GM21529 (cell line): ENCODE measurements around the gene ZBTB16.

Experiments
- ATAC-seq: cut with Tn5 transposase; IDR thresholded peaks from one replicate; pipeline ENCODE4 v1.9.1; 2021; ENCODE audit not compliant: unreplicated experiment

The ZBTB16 gene

GRCh38 chr11:114059278-114059983 lies at the start of gene ZBTB16:
Gene ZBTB16, plus strand, starts transcription at chr11:114059711. Its CDS starts 3,590 bp downstream, at chr11:114063301.
- no peak for ATAC-seq

- ATAC-seq, result no peak
Observed at GRCh38 chr11:114010931-114011330, 48.6 kb upstream of the ZBTB16 start.

GRCh38 chr11:114011443-114011842 lies 48.1 kb upstream of the ZBTB16 start:
- ATAC-seq, result no peak

GRCh38 chr11:114015117-114015516 lies 44.4 kb upstream of the ZBTB16 start:
- no peak for ATAC-seq

GRCh38 chr11:114016986-114017385 lies 42.5 kb upstream of the ZBTB16 start:
- no peak for ATAC-seq

GRCh38 chr11:114017723-114018122 lies 41.8 kb upstream of the ZBTB16 start:
- ATAC-seq, result no peak

- no peak for ATAC-seq
Observed at GRCh38 chr11:114019046-114019445, 40.5 kb upstream of the ZBTB16 start.

- ATAC-seq, result no peak
Observed at GRCh38 chr11:114019574-114019973, 39.9 kb upstream of the ZBTB16 start.

- ATAC-seq, result no peak
Observed at GRCh38 chr11:114025329-114025907, 34.1 kb upstream of the ZBTB16 start.

GRCh38 chr11:114026355-114026754 lies 33.2 kb upstream of the ZBTB16 start:
- no peak for ATAC-seq

- no peak for ATAC-seq
Observed at GRCh38 chr11:114027391-114027790, 32.1 kb upstream of the ZBTB16 start.

- no peak for ATAC-seq
Observed at GRCh38 chr11:114027926-114028325, 31.6 kb upstream of the ZBTB16 start.

GRCh38 chr11:114031246-114031966 lies 28.1 kb upstream of the ZBTB16 start:
- ATAC-seq, result no peak

- ATAC-seq, result no peak
Observed at GRCh38 chr11:114031967-114032320, 27.6 kb upstream of the ZBTB16 start.

GRCh38 chr11:114033066-114033465 lies 26.4 kb upstream of the ZBTB16 start:
- ATAC-seq, result no peak

GRCh38 chr11:114033572-114033971 lies 25.9 kb upstream of the ZBTB16 start:
- no peak for ATAC-seq

GRCh38 chr11:114034956-114035355 lies 24.6 kb upstream of the ZBTB16 start:
- no peak for ATAC-seq

- no peak for ATAC-seq
Observed at GRCh38 chr11:114036147-114036811, 23.2 kb upstream of the ZBTB16 start.

- ATAC-seq, result no peak
Observed at GRCh38 chr11:114036958-114037357, 22.6 kb upstream of the ZBTB16 start.

- ATAC-seq, result no peak
Observed at GRCh38 chr11:114039551-114039950, 20.0 kb upstream of the ZBTB16 start.

GRCh38 chr11:114040706-114041211 lies 18.8 kb upstream of the ZBTB16 start:
- ATAC-seq, result no peak
